Measurements from ENCODE around the gene LSM2.
A peak's percentile ranks its signal among the peaks of the same experiment; 100 is the strongest.
"Not testable (repeated sequence)": the region's sequence is repeated elsewhere in the genome, so short reads cannot be mapped to it uniquely, and the experiment has no call there.

LSM2 gene

GRCh38 chr6:31799781-31800180, 7.0 kb downstream of the LSM2 start:
- no peak for TF ChIP-seq CTCF (IDR thresholded peaks at IDR 0.05; ENCODE audit: low read depth, low read length, missing control alignments)
- no peak overlapping the region for H3K4me3 ChIP-seq (replicated peaks; ENCODE audit: low read depth, low read length)
- no peak for DNase-seq (ENCODE audit: extremely low read depth, low read depth)

- TF ChIP-seq CTCF (IDR thresholded peaks at IDR 0.05; ENCODE audit: low read depth, low read length, missing control alignments) = no peak
Measured at GRCh38 chr6:31797588-31797987, 9.2 kb downstream of the LSM2 start.

GRCh38 chr6:31796993-31797385, 9.8 kb downstream of the LSM2 start:
- DNase-seq (ENCODE audit: extremely low read depth, low read depth) = no peak
- H3K4me3 ChIP-seq (replicated peaks; ENCODE audit: low read depth, low read length) = no peak overlapping the region
- no peak for TF ChIP-seq CTCF (IDR thresholded peaks at IDR 0.05; ENCODE audit: low read depth, low read length, missing control alignments)

More at GRCh38 chr6:31797588-31797987, 9.2 kb downstream of the LSM2 start:
- no peak overlapping the region for H3K4me3 ChIP-seq (replicated peaks; ENCODE audit: low read depth, low read length)
- DNase-seq (ENCODE audit: extremely low read depth, low read depth) = no peak

GRCh38 chr6:31795616-31796298, 11.0 kb downstream of the LSM2 start, which contains the start of gene VARS1:
TSS of gene VARS1 (minus strand) at chr6:31795752. CDS start at chr6:31795217, 535 bp downstream.
- peak; percentile 60 for DNase-seq (ENCODE audit: extremely low read depth, low read depth)
- TF ChIP-seq CTCF (IDR thresholded peaks at IDR 0.05; ENCODE audit: low read depth, low read length, missing control alignments) = peak; percentile 72
- H3K4me3 ChIP-seq (replicated peaks; ENCODE audit: low read depth, low read length) = peak within 1 kb of the TSS; percentile 97

- peak overlapping the region; percentile 97 for H3K4me3 ChIP-seq (replicated peaks; ENCODE audit: low read depth, low read length)
- DNase-seq (ENCODE audit: extremely low read depth, low read depth) = no peak
- TF ChIP-seq CTCF (IDR thresholded peaks at IDR 0.05; ENCODE audit: low read depth, low read length, missing control alignments) = no peak
Measured at GRCh38 chr6:31794866-31795615, 11.7 kb downstream of the LSM2 start.

- H3K4me3 ChIP-seq (replicated peaks; ENCODE audit: low read depth, low read length) = peak overlapping the region; percentile 97
- no peak for TF ChIP-seq CTCF (IDR thresholded peaks at IDR 0.05; ENCODE audit: low read depth, low read length, missing control alignments)
- DNase-seq (ENCODE audit: extremely low read depth, low read depth) = no peak
Measured at GRCh38 chr6:31794294-31794865, 12.4 kb downstream of the LSM2 start.

GRCh38 chr6:31793927-31794245, 12.9 kb downstream of the LSM2 start:
- peak overlapping the region; percentile 97 for H3K4me3 ChIP-seq (replicated peaks; ENCODE audit: low read depth, low read length)
- DNase-seq (ENCODE audit: extremely low read depth, low read depth) = not testable (repeated sequence)

All from HFF-Myc (cell line).